HepG2 (cell line): ENCODE results near the gene VPS52. TPM values are rescaled to one million over a fixed set of nuclear protein-coding genes. Genes with fewer than 3 reads are reported as not detected.

Experiments used
- BORCS8-MEF2B ChIP-seq: sonication (generic); formaldehyde crosslinking; IDR thresholded peaks from 2 replicates; pipeline ENCODE4 v1.8.0; 2022; ENCODE audit warnings: mild to moderate bottlenecking, missing genetic modification reagents
- CBFB ChIP-seq: sonication (generic); formaldehyde crosslinking; IDR thresholded peaks from 2 replicates; pipeline ENCODE4 v1.4.0; 2020; ENCODE audit warnings: missing genetic modification reagents
- ELF3 ChIP-seq: IDR thresholded peaks from 2 replicates; pipeline ENCODE4 v1.6.1; 2016; ENCODE audit warnings: missing genetic modification reagents, missing compliant biosample characterization
- FOXO1 ChIP-seq: sonication (generic); formaldehyde crosslinking; IDR thresholded peaks from 2 replicates; pipeline ENCODE4 v1.4.0; 2020; ENCODE audit warnings: missing genetic modification reagents
- IKZF4 ChIP-seq: sonication (generic); formaldehyde crosslinking; IDR thresholded peaks from 2 replicates; pipeline ENCODE4 v1.5.1; 2020; ENCODE audit warnings: borderline replicate concordance, mild to moderate bottlenecking, low read depth, missing genetic modification reagents; ENCODE audit errors: not compliant biosample characterization
- KAT8 ChIP-seq: IDR thresholded peaks from 2 replicates; pipeline ENCODE4 v1.6.1; 2016; ENCODE audit warnings: missing genetic modification reagents, missing compliant biosample characterization
- KMT2B ChIP-seq: IDR thresholded peaks from 2 replicates; pipeline ENCODE4 v1.6.1; 2016; ENCODE audit warnings: missing genetic modification reagents, missing compliant biosample characterization
- NFIB ChIP-seq: sonication (generic); formaldehyde crosslinking; IDR thresholded peaks from 2 replicates; pipeline ENCODE4 v1.9.0; 2021; ENCODE audit warnings: missing genetic modification reagents, mild to moderate bottlenecking, borderline replicate concordance
- NR2C2 ChIP-seq: sonication (generic); formaldehyde crosslinking; IDR thresholded peaks from 2 replicates; pipeline ENCODE4 v1.4.0; 2020; ENCODE audit warnings: missing genetic modification reagents, mild to moderate bottlenecking, moderate library complexity, borderline replicate concordance
- TEAD3 ChIP-seq: optimal IDR thresholded peaks from 2 replicates; pipeline ENCODE3; 2016; ENCODE audit warnings: borderline replicate concordance
- TRAFD1 ChIP-seq: sonication (generic); formaldehyde crosslinking; IDR thresholded peaks from 2 replicates; pipeline ENCODE4 v1.5.1; 2020; ENCODE audit warnings: missing genetic modification reagents, mild to moderate bottlenecking, borderline replicate concordance
- ZNF276 ChIP-seq: sonication (generic); formaldehyde crosslinking; IDR thresholded peaks from 2 replicates; pipeline ENCODE4 v1.4.0; 2020; ENCODE audit warnings: mild to moderate bottlenecking, low read depth, missing genetic modification reagents
- ZNF446 ChIP-seq: sonication (generic); formaldehyde crosslinking; IDR thresholded peaks from 2 replicates; pipeline ENCODE4 v1.5.0; 2020; ENCODE audit warnings: mild to moderate bottlenecking, missing genetic modification reagents
- ZNF547 ChIP-seq: sonication (generic); formaldehyde crosslinking; IDR thresholded peaks from 2 replicates; pipeline ENCODE4 v1.5.1; 2020; ENCODE audit warnings: mild to moderate bottlenecking, missing genetic modification reagents
- ZNF768 ChIP-seq: sonication (generic); formaldehyde crosslinking; IDR thresholded peaks from 2 replicates; pipeline ENCODE4 v1.4.0; 2020; ENCODE audit warnings: missing genetic modification reagents
- polyA plus RNA-seq, 8 experiments: library from polyadenylated mRNA; depleted of rRNA in 3 of 8; stranded (reverse) in 7 of 8; unstranded in 1 of 8; fragments of >200 nt; fragmentation: Illumina TruSeq in 4 of 8; extraction: Trizol in 4 of 8; gene quantifications; 2 replicates each; pipeline versions ENCODE4 v1.2.1 to v1.2.3, GENCODE V29; 2011 to 2016; ENCODE audit warnings: low read depth in 4 of 8, missing spikeins in 1 of 8, mixed read lengths in 1 of 8; ENCODE audit not compliant: insufficient read depth in 1 of 8
- total RNA-seq, 5 experiments: library from RNA; depleted of rRNA; stranded (reverse); fragments of >200 nt; fragmentation: Illumina TruSeq; extraction: Trizol; gene quantifications; 2 replicates each; pipeline ENCODE4 v1.2.3, GENCODE V29; 2016; ENCODE audit warnings: low read depth in 1 of 5
- TF ChIP-seq, protein P1 (sequence below): sonication (generic); formaldehyde crosslinking; IDR thresholded peaks from 2 replicates; pipeline ENCODE4 v1.4.0; 2020; ENCODE audit warnings: missing genetic modification reagents, low read depth, mild to moderate bottlenecking, borderline replicate concordance
- TF ChIP-seq, protein P2 (sequence below): IDR thresholded peaks from 2 replicates; pipeline ENCODE4 v1.6.1; 2016; ENCODE audit warnings: low read depth, missing genetic modification reagents, missing compliant biosample characterization

The VPS52 gene
- total and polyA plus RNA-seq, 2 of the 13 experiments (the other 11 are each of a cell fraction or from before 2014, with no cell fraction given), result 48.9 to 85.5 TPM

GRCh38 chr6:33312361-33313104 lies 40.9 kb upstream of the VPS52 start (continued):
- TF ChIP-seq ZNF768, result peak; percentile 55; the same call in 1 of the 2 replicates
- no peak for TF ChIP-seq ZNF547
- 0 out of 2 replicates have a peak, but pooled peaks have one; percentile 0 for TF ChIP-seq TRAFD1 (CRISPR knock-in tag)
- TF ChIP-seq KAT8 (CRISPR knock-in tag), result no peak
- TF ChIP-seq ZNF446, result no peak
- TF ChIP-seq ZNF276 (CRISPR knock-in tag), result 0 out of 2 replicates have a peak, but pooled peaks have one; percentile 45
- TF ChIP-seq, protein P1, sequence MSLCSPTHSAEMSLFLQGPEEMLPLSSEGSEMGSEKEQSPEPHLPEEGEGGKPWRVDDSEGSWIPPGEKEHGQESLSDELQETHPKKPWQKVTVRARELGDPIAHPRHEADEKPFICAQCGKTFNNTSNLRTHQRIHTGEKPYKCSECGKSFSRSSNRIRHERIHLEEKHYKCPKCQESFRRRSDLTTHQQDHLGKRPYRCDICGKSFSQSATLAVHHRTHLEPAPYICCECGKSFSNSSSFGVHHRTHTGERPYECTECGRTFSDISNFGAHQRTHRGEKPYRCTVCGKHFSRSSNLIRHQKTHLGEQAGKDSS (CRISPR knock-in tag), result no peak
- TF ChIP-seq CBFB, result no peak
- peak; percentile 36; the same call in 1 of the 2 replicates for TF ChIP-seq NR2C2 (CRISPR knock-in tag)
- peak; percentile 28; the same call in 1 of the 2 replicates for TF ChIP-seq BORCS8-MEF2B (CRISPR knock-in tag)
- TF ChIP-seq, protein P2, sequence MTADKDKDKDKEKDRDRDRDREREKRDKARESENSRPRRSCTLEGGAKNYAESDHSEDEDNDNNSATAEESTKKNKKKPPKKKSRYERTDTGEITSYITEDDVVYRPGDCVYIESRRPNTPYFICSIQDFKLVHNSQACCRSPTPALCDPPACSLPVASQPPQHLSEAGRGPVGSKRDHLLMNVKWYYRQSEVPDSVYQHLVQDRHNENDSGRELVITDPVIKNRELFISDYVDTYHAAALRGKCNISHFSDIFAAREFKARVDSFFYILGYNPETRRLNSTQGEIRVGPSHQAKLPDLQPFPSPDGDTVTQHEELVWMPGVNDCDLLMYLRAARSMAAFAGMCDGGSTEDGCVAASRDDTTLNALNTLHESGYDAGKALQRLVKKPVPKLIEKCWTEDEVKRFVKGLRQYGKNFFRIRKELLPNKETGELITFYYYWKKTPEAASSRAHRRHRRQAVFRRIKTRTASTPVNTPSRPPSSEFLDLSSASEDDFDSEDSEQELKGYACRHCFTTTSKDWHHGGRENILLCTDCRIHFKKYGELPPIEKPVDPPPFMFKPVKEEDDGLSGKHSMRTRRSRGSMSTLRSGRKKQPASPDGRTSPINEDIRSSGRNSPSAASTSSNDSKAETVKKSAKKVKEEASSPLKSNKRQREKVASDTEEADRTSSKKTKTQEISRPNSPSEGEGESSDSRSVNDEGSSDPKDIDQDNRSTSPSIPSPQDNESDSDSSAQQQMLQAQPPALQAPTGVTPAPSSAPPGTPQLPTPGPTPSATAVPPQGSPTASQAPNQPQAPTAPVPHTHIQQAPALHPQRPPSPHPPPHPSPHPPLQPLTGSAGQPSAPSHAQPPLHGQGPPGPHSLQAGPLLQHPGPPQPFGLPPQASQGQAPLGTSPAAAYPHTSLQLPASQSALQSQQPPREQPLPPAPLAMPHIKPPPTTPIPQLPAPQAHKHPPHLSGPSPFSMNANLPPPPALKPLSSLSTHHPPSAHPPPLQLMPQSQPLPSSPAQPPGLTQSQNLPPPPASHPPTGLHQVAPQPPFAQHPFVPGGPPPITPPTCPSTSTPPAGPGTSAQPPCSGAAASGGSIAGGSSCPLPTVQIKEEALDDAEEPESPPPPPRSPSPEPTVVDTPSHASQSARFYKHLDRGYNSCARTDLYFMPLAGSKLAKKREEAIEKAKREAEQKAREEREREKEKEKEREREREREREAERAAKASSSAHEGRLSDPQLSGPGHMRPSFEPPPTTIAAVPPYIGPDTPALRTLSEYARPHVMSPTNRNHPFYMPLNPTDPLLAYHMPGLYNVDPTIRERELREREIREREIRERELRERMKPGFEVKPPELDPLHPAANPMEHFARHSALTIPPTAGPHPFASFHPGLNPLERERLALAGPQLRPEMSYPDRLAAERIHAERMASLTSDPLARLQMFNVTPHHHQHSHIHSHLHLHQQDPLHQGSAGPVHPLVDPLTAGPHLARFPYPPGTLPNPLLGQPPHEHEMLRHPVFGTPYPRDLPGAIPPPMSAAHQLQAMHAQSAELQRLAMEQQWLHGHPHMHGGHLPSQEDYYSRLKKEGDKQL, result peak; percentile 33; the same call in 1 of the 2 replicates
- TF ChIP-seq FOXO1, result peak; percentile 39; the same call in 1 of the 2 replicates
- TF ChIP-seq TEAD3 (CRISPR knock-in tag), result peak; percentile 59
- no peak for TF ChIP-seq IKZF4 (CRISPR knock-in tag)
- peak; percentile 36; the same call in 1 of the 2 replicates for TF ChIP-seq KMT2B (CRISPR knock-in tag)
- TF ChIP-seq ELF3 (CRISPR knock-in tag), result peak; percentile 48; the same call in 1 of the 2 replicates
- TF ChIP-seq NFIB (CRISPR knock-in tag), result no peak
